A549 treated with AZD9567 at 1 μM for 4 hours (cell line): ENCODE data around the gene TFF3. TPM values are rescaled to one million over a fixed set of nuclear protein-coding genes. Genes with fewer than 3 reads are reported as not detected.

Source experiments
- total RNA-seq: library from RNA; stranded (reverse); fragments of 200-300 nt; extraction: Qiagen RNA extraction; gene quantifications from 5 replicates; pipeline ENCODE4 v1.2.3, GENCODE V29; 2022; ENCODE audit not compliant: insufficient read depth

The TFF3 gene
- not detected in 5 replicates for total RNA-seq

GRCh38 chr21:42315296-42315891, at the start of gene TFF3:
TSS of gene TFF3 (minus strand) at chr21:42315409. CDS start at chr21:42315374, 35 bp downstream.

GRCh38 chr21:42350927-42351426, 35.8 kb upstream of the TFF3 start, which contains the start of gene TFF2:
TSS of gene TFF2 (minus strand) at chr21:42350994. CDS start at chr21:42350957, 37 bp downstream.

Other genes starting within 250 kb of the TFF3 start
- not detected in 5 replicates for gene UMODL1, start 244.1 kb downstream of the TFF3 start, total RNA-seq
- gene ABCG1, start 96.3 kb downstream of the TFF3 start, total RNA-seq, result 2.3 to 3.3 TPM (median 2.7 TPM) in 5 replicates
- gene TFF2, start 35.6 kb upstream of the TFF3 start, total RNA-seq, result not detected in 5 replicates
- 21.0 to 26.7 TPM (median 25.5 TPM) in 5 replicates for gene TFF1, start 51.1 kb upstream of the TFF3 start, total RNA-seq
- gene TMPRSS3, start 80.6 kb upstream of the TFF3 start, total RNA-seq, result 0.11 to 0.41 TPM (median 0.18 TPM) in 4 of 5 replicates, not detected in the other
- gene UBASH3A, start 88.5 kb upstream of the TFF3 start, total RNA-seq, result 0.14 to 0.19 TPM (median 0.16 TPM) in 4 of 5 replicates, not detected in the other
- gene RSPH1, start 180.8 kb upstream of the TFF3 start, total RNA-seq, result 0.39 to 0.88 TPM (median 0.60 TPM) in 4 of 5 replicates, not detected in the other
- gene SLC37A1, start 198.4 kb upstream of the TFF3 start, total RNA-seq, result 1.3 to 3.3 TPM (median 2.9 TPM) in 5 replicates